GM12873 (cell line): ENCODE measurements around the gene HEXA.

Experiments used
- TF ChIP-seq, protein P1 (sequence below): IDR thresholded peaks from 2 replicates; pipeline ENCODE4 v1.5.1; 2012; ENCODE audit warnings: low read depth, mild to moderate bottlenecking, moderate library complexity, low read length, control low read depth; ENCODE audit not compliant: insufficient read depth; ENCODE audit errors: missing control alignments

HEXA gene

DNA sequence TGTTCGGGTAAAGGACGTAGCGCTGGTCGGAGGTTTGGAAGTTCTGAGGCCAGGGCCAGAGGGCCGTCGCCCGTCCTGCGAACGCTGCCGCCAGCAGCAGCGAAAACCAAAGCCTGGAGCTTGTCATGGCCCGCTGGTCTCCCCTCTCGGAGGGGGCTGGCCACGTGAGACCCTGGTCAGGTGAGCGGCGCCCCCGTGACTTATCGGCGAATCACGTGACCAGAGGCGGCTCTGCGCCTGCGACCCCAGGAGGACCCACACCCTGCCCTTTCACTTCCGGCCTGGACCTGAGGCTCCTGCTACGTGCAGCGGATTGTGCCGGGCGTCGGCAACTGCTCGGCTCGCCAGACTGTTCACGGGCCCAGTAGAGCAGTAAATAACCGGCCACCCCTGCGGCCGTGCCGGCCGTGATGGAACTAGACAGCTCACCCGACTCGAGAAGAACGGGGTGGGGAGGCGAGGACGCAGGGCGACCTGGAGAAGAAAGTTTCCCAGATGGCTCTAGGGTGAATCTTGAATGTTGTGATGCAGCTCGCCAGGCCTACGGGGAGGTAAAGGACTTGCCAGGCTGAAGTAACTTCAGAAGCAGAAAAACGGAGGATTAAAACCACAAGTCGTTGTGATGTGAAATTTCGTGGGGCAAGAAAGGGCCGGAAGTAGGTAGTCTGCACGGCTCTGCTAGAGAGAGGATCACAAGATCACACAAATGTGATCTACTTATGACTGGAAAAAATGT lies at the start of gene HEXA:
HEXA (minus strand) TSS at position 169 of the 736 bp plus-strand sequence; CDS start at position 127, 42 bp downstream.
- TF ChIP-seq, protein P1, sequence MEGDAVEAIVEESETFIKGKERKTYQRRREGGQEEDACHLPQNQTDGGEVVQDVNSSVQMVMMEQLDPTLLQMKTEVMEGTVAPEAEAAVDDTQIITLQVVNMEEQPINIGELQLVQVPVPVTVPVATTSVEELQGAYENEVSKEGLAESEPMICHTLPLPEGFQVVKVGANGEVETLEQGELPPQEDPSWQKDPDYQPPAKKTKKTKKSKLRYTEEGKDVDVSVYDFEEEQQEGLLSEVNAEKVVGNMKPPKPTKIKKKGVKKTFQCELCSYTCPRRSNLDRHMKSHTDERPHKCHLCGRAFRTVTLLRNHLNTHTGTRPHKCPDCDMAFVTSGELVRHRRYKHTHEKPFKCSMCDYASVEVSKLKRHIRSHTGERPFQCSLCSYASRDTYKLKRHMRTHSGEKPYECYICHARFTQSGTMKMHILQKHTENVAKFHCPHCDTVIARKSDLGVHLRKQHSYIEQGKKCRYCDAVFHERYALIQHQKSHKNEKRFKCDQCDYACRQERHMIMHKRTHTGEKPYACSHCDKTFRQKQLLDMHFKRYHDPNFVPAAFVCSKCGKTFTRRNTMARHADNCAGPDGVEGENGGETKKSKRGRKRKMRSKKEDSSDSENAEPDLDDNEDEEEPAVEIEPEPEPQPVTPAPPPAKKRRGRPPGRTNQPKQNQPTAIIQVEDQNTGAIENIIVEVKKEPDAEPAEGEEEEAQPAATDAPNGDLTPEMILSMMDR = no peak

- TF ChIP-seq, protein P1 = no peak
Measured at GRCh38 chr15:72423256-72423655, 47.4 kb upstream of the HEXA start.

GRCh38 chr15:72421484-72421883 lies 45.7 kb upstream of the HEXA start:
- TF ChIP-seq, protein P1 = no peak

DNA sequence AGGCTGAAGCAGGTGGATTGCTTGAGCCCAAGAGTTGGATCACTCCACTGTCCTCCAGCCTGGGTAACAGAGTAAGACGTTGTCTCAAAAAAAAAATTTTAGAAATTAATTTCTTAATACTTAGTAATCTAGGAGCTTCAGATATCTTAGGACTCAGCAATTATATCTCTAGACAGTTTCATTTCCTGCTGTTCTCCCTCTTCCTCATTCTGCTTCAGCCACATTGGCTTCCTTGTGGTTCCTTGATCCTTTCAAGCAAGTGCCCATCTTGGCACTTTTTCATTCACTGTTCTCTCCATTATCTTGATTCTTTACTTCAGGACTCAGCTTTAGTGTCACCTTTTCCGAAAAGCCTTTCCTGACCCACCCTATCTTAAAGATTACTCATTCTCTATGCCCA lies 44.8 kb upstream of the HEXA start:
- TF ChIP-seq, protein P1 = no peak

- TF ChIP-seq, protein P1 = no peak
Measured at GRCh38 chr15:72415304-72415703, 39.5 kb upstream of the HEXA start.

DNA sequence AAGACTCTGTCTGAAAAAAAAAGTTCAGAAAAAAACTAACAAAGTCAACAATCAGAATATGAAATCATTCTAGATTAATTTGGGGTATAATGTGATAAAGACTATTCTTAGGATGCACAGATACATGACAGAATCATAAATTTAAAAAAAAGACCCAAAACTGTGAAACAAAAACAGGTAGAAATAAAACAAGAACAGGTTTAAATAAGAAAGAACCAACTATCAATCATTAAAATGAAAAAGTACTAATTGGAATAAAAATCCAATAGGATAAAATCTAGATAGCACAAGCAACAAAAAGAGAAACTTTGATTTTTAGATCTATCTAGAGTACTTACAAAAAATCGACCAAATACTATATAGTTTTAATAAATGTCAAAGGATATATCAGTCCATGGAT lies 35.7 kb upstream of the HEXA start:
- TF ChIP-seq, protein P1 = no peak

GRCh38 chr15:72411111-72411510 lies 35.3 kb upstream of the HEXA start:
- TF ChIP-seq, protein P1 = no peak
